Muscle of back (tissue), 11 donors: ENCODE data around the gene NDE1. TPM values are rescaled to one million over a fixed set of nuclear protein-coding genes. Genes with fewer than 3 reads are reported as not detected.
A peak's percentile ranks its signal among the peaks of the same experiment; 100 is the strongest.
"Not testable (repeated sequence)": the region's sequence is repeated elsewhere in the genome, so short reads cannot be mapped to it uniquely, and the experiment has no call there.

ENCODE experiments used
- DNase-seq, 3 donors: peaks; one replicate each; pipeline versions ENCODE4 v3.0.0 to v3.0.0-alpha.2; 2013
- polyA plus RNA-seq, 10 donors: library from polyadenylated mRNA; unstranded; fragments of 120-200 nt; gene quantifications; one replicate each; pipeline ENCODE4 v1.2.1, GENCODE V29; 2013; ENCODE audit not compliant: insufficient read length in 10 of 10

The NDE1 gene
- polyA plus RNA-seq, 10 donors = 18.9 to 38.7 (median 22.5) TPM

- DNase-seq = not testable (repeated sequence)
These were observed 734 bp upstream of the NDE1 start for GRCh38 chr16:15649311-15649710.

DNA sequence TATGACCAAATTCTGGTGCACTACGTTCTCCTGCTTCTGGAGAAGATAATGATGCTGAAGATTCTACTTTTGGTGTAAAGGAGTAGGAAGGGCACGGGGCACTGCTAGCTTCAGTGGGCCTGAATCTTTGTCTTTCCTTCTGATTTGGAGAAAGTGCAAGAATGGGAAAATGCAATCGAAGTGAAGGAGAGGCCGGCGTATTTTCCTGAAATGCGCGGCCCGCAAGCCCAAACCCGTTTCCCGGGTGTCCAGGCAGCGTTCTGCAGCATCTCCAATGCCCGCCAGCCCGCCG, 372 bp upstream of the NDE1 start:
- DNase-seq = no peak

GRCh38 chr16:15650698-15651171, 690 bp downstream of the NDE1 start:
- peak in 2 of 3 donors; percentile 36 to 68 for DNase-seq

DNA sequence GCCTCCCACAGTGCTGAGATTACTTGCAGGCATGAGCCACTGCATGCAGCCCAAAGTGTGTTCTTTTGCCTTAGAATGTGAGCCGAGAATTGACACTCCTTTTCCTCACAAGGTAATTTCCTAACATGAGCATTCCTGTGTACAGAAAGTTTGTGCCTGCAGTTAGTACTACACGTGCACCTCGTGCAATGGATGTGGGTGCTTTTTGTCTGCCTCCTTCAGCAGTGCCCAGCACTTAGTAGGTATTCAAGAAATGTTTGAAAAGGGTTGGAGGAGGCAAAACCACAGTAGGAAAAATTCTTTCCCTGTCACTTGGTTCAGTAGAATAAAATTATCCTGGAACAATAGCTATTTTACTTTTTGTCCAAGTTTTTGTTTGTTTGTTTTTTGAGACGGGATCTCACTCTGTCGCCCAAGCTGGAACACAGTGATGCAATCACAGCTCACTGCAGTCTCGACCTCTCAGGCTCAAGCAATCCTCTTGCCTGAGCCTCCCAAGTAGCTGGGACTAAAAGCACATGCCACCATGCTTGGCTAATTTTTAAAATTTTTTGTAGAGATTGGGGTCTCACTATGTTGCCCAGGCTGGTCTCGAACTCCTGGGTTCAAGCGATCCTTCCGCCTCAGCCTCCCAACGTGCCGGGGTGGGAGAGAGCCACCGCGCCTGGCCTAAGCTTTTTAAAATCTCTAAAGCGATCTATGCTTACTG, 2.4 kb downstream of the NDE1 start:
- no peak for DNase-seq

DNA sequence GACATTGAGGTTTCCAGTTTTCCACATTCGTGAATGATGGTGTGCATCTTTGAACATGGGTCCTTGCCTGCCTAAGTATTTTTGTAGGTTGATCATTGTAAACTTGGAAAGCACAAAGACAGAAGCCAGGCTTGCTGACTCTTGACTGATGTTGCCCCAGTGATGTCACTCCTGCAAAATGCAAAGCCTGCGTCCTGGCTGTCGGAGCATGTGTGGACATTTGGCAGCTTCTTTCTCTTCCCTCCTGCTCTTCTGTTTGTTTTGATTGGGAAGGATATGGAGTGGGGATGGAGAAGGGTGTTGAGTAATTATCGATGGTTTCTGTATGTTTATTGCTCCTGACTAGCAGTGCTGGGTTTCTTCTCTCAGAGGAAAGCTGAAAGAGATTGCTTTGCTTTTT, 3.2 kb downstream of the NDE1 start:
- DNase-seq = peak in 2 of 3 donors; percentile 26 to 58

DNA sequence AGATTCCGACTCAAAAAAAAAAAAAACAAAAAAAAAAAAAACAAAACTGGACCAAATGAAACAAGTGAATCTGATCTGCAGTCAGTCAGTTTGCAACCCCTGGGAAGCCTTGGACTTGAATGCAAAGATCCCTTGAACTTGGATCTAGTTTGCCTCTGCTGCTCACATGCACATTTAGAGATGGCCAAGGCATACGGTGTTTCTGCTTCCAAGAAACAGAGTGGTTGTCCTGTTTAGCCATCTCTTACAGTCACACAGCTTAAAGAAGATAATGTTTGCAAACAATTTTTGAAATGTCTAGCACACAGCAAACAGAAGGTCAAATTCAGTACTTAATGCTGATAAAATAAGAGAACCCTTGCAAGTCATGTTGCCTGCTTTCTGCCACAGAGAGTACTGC, 4.5 kb downstream of the NDE1 start:
- DNase-seq = no peak

DNA sequence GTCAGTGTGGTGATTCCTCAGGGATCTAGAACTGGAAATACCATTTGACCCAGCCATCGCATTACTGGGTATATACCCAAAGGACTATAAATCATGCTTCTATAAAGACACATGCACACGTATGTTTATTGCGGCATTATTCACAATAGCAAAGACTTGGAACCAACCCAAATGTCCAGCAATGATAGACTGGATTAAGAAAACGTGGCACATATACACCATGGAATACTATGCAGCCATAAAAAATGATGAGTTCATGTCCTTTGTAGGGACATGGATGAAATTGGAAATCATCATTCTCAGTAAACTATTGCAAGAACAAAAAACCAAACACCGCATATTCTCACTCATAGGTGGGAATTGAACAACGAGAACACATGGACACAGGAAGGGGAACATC, 5.5 kb downstream of the NDE1 start:
- DNase-seq = not testable (repeated sequence)

GRCh38 chr16:15658149-15658548, 8.1 kb downstream of the NDE1 start:
- no peak for DNase-seq

DNA sequence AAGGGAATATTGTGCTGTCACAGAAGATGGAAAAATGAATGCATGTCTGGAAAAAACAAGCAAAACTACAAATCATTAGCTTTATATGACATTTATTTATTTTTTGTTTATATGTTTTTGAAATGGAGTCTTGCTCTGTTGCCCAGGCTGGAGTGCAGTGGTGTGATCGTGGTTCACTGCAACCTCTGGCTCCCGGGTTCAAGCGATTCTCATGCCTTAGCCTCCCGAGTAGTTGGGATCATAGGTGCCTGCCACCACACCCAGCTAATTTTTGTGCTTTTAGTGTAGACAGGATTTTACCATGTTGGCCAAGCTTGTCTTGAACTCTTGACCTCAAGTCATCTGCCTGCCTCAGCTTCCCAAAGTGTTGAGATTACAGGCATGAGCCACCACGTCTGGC, 8.5 kb downstream of the NDE1 start:
- DNase-seq = no peak

- DNase-seq = no peak
These were observed 10.2 kb downstream of the NDE1 start for GRCh38 chr16:15660203-15660601.

DNA sequence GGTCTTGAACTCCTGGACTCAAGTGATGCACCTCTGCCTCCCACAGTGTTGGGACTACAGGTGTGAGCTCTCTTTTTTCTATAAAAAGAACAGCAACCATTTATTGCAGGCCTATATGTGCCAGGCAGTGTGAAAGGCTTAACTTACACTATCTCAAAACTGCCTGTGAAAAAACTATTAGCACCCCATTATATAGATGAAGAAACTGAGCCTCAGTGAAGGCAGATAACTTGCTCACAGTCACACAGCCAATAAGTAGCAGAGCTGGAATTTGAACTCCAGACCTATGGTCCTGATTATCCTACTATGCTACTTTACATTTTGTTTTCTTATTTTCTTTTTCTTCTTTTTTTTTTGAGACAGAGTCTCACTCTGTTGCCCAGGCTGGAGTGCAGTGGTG, 15.1 kb downstream of the NDE1 start:
- DNase-seq = no peak

DNA sequence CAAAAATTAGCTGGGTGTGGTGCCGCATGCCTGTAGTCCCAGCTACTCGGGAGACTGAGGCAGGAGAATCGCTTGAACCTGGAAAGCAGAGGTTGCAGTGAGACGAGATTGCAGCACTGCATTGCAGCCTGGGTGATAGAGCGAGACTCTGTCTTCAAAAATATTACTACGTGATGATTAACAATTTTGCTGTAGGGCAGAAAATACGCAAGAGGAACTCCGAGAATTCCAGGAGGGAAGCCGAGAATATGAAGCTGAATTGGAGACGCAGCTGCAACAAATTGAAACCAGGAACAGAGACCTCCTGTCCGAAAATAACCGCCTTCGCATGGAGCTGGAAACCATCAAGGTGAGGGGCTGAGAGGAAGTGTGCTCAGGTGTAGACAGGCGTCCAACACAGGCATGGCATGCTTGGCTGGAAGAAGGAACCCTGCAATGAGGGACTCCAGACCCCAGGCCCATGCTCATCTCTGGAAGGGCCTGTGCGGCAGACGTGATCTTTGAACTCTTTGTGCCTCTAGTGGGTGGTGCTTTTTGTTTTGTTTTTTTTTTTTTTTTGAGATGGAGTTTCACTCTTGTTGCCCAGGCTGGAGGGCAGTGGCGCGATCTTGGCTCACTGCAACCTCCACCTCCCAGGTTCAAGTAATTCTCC, 17.2 kb downstream of the NDE1 start:
- DNase-seq = no peak

GRCh38 chr16:15671530-15672117, 21.6 kb downstream of the NDE1 start:
- DNase-seq = no peak

- not testable (repeated sequence) for DNase-seq
These were observed 22.1 kb downstream of the NDE1 start for GRCh38 chr16:15672127-15672513.

- peak; percentile 78 to 89 (median 85) for DNase-seq
These were observed 22.6 kb downstream of the NDE1 start for GRCh38 chr16:15672514-15673167.

GRCh38 chr16:15674571-15674970, 24.5 kb downstream of the NDE1 start:
- no peak for DNase-seq

- no peak for DNase-seq
These were observed 26.5 kb downstream of the NDE1 start for GRCh38 chr16:15676506-15676905.

GRCh38 chr16:15677447-15677846, 27.4 kb downstream of the NDE1 start:
- no peak for DNase-seq

DNA sequence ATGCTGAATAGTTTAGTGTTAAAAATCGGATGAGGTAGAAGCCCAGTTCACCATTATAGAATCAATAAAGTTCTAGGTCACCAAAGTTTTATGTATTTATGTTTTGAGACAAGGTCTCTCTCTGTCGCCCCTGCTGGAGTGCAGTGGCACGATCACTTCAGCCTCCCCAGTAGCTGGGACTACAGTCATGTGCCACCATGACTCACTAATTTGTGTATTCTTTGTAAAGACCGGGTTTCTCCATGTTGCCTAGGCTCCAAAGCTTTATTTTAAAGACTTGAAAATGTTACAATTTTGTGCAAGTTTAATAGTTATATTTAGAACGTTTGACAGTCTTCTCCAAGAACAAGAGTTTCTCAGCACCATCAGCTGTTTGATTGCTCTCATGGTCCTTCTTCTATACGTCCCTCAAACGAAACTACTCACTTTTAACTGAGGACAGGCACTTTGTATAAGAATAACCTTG, 32.1 kb downstream of the NDE1 start:
- no peak for DNase-seq

- DNase-seq = no peak
These were observed 36.2 kb downstream of the NDE1 start for GRCh38 chr16:15686287-15686686.

- no peak for DNase-seq
These were observed 39.2 kb downstream of the NDE1 start for GRCh38 chr16:15689290-15689689.

- no peak for DNase-seq
These were observed 40.3 kb downstream of the NDE1 start for GRCh38 chr16:15690296-15690695.

DNA sequence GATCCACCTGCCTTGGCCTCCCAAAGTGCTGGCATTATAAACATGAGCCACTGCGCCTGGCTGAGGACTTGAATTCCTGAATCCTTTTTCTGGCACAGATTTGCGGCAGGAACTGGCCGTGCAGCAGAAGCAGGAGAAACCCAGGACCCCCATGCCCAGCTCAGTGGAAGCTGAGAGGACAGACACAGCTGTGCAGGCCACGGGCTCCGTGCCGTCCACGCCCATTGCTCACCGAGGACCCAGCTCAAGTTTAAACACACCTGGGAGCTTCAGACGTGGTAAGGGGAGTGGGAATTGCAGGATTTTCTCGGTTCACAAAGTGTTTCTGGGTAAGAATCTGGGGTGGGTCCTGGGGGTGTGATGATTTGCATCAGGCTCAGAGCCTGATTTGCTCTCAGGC, 41.0 kb downstream of the NDE1 start:
- DNase-seq = no peak
